H1 (cell line): ENCODE results near the gene SERPINB2. TPM values are rescaled to one million over a fixed set of nuclear protein-coding genes. Genes with fewer than 3 reads are reported as not detected.

Experiments used
- CTCF ChIA-PET: fragments of 300-600 bp; sonication (Branson Sonifier 250); formaldehyde crosslinking; loops from one replicate; lab custom pipeline; 2021; ENCODE audit not compliant: partially characterized antibody; lab: Charles Lee
- POLR2A ChIA-PET: fragments of 300-600 bp; sonication (Branson Sonifier 250); formaldehyde crosslinking; loops from one replicate; lab custom pipeline; 2021; ENCODE audit warnings: inconsistent platforms; ENCODE audit not compliant: partially characterized antibody; lab: Charles Lee
- DNase-seq, 2 experiments: peaks; one replicate each; pipeline versions ENCODE4 v3.0.0 to v3.0.0-alpha.2; 2010 to 2022; ENCODE audit warnings: low spot score in 2 of 2, low read depth in 1 of 2, mixed read lengths in 1 of 2
- FAIRE-seq: peaks from 2 replicates; lab custom pipeline; 2011; peaks lifted over from hg19 to GRCh38; lab: Jason Lieb, UNC
- H2AFZ ChIP-seq: 2 replicates; pipeline ENCODE4 v1.8.1; 2012; ENCODE audit warnings: low read length, inconsistent platforms
- H2AK5ac ChIP-seq: 2 replicates; pipeline ENCODE4 v1.6.1; 2013; ENCODE audit warnings: low read depth, low read length
- H2BK120ac ChIP-seq: replicated peaks from 2 replicates; pipeline ENCODE3; 2013; ENCODE audit warnings: low read depth, low read length, inconsistent platforms
- H2BK12ac ChIP-seq: 2 replicates; pipeline ENCODE4 v1.6.1; 2013; ENCODE audit warnings: low read depth, low read length
- H2BK15ac ChIP-seq: 2 replicates; pipeline ENCODE4 v1.6.1; 2013; ENCODE audit warnings: low read length
- H2BK20ac ChIP-seq: 2 replicates; pipeline ENCODE4 v1.6.1; 2013; ENCODE audit warnings: low read length
- H2BK5ac ChIP-seq: 2 replicates; pipeline ENCODE4 v1.6.1; 2013; ENCODE audit warnings: low read depth, low read length
- H3K14ac ChIP-seq: 2 replicates; pipeline ENCODE4 v1.6.1; 2013; ENCODE audit warnings: inconsistent platforms; ENCODE audit not compliant: insufficient read length
- H3K18ac ChIP-seq: 2 replicates; pipeline ENCODE4 v1.6.1; 2013; ENCODE audit warnings: low read length; ENCODE audit errors: extremely low read depth
- H3K23ac ChIP-seq: 2 replicates; pipeline ENCODE4 v1.6.1; 2013; ENCODE audit warnings: inconsistent platforms; ENCODE audit not compliant: insufficient read length
- H3K23me2 ChIP-seq: 2 replicates; pipeline ENCODE4 v1.6.1; 2013; ENCODE audit warnings: low read depth, low read length
- H3K27ac ChIP-seq: 2 replicates; pipeline ENCODE4 v1.6.1; 2011; ENCODE audit warnings: low read depth, low read length, inconsistent platforms
- H3K27me3 ChIP-seq, 4 experiments: replicated peaks in 1 of 4; 1 replicate in 1 of 4; 2 replicates in 3 of 4; pipeline versions ENCODE4 v1.6.1 to v1.8.1; 2011 to 2013; ENCODE audit warnings: low read length in 3 of 4, mild to moderate bottlenecking in 3 of 4, inconsistent platforms in 2 of 4, mixed read lengths in 2 of 4, moderate library complexity in 1 of 4; ENCODE audit not compliant: control insufficient read depth in 3 of 4, insufficient read depth in 3 of 4; ENCODE audit errors: extremely low read depth in 1 of 4
- H3K36me3 ChIP-seq, 4 experiments: 2 replicates each; pipeline versions ENCODE4 v1.6.1 to v1.8.1; 2011 to 2013; ENCODE audit warnings: mild to moderate bottlenecking in 4 of 4, low read length in 3 of 4, moderate library complexity in 2 of 4, control low read depth in 1 of 4, inconsistent platforms in 1 of 4; ENCODE audit not compliant: insufficient read depth in 4 of 4, control insufficient read depth in 2 of 4
- H3K4ac ChIP-seq: replicated peaks from 2 replicates; pipeline ENCODE3; 2013; ENCODE audit warnings: low read length, low read depth, mixed read lengths, inconsistent platforms; ENCODE audit not compliant: insufficient read length
- H3K4me1 ChIP-seq, 4 experiments: replicated peaks in 1 of 4; 1 replicate in 1 of 4; 2 replicates in 3 of 4; pipeline versions ENCODE4 v1.6.1 to v1.8.1; 2011 to 2013; ENCODE audit warnings: low read length in 3 of 4, inconsistent platforms in 2 of 4, mixed read lengths in 1 of 4; ENCODE audit not compliant: insufficient read depth in 4 of 4, control insufficient read depth in 3 of 4
- H3K4me2 ChIP-seq, 2 experiments: 2 replicates each; pipeline versions ENCODE4 v1.6.1 to v1.8.1; 2011 to 2013; ENCODE audit warnings: low read depth in 2 of 2, low read length in 2 of 2, control low read depth in 1 of 2, inconsistent platforms in 1 of 2, mild to moderate bottlenecking in 1 of 2; ENCODE audit not compliant: insufficient read depth in 1 of 2
- H3K4me3 ChIP-seq, 4 experiments: fragments of 200-600, 300-600 bp in 1 of 4; sonication (generic), shearing (Covaris generic), sonication (Bioruptor Twin) in 1 of 4; 2 replicates each; pipeline versions ENCODE4 v1.5.1 to v1.8.1; 2011 to 2016; ENCODE audit warnings: low read length in 4 of 4, low read depth in 3 of 4, control low read depth in 2 of 4, inconsistent platforms in 2 of 4, mild to moderate bottlenecking in 2 of 4, mixed read lengths in 1 of 4, moderate library complexity in 1 of 4; ENCODE audit not compliant: insufficient read depth in 2 of 4; ENCODE audit errors: extremely low read depth in 1 of 4
- H3K56ac ChIP-seq: replicated peaks from 2 replicates; pipeline ENCODE3; 2013; ENCODE audit warnings: low read depth, mild to moderate bottlenecking, mixed read lengths, low read length, inconsistent platforms; ENCODE audit not compliant: insufficient read length
- H3K79me1 ChIP-seq: 2 replicates; pipeline ENCODE4 v1.6.1; 2013; ENCODE audit warnings: low read depth, low read length, control low read depth
- H3K79me2 ChIP-seq, 2 experiments: 2 replicates each; pipeline versions ENCODE4 v1.6.1 to v1.8.1; 2012 to 2013; ENCODE audit warnings: low read length in 2 of 2, mild to moderate bottlenecking in 2 of 2, inconsistent platforms in 1 of 2; ENCODE audit not compliant: insufficient read depth in 2 of 2, control insufficient read depth in 1 of 2
- H3K9ac ChIP-seq, 4 experiments: replicated peaks in 1 of 4; 1 replicate in 1 of 4; 2 replicates in 3 of 4; pipeline versions ENCODE4 v1.6.1 to v1.8.1; 2011 to 2013; ENCODE audit warnings: low read depth in 3 of 4, low read length in 3 of 4, control low read depth in 2 of 4, mild to moderate bottlenecking in 2 of 4, moderate library complexity in 2 of 4, inconsistent platforms in 1 of 4; ENCODE audit errors: extremely low read depth in 1 of 4
- H3K9me3 ChIP-seq, 2 experiments: 2 replicates each; pipeline versions ENCODE4 v1.6.1 to v1.8.1; 2012 to 2013; ENCODE audit warnings: mild to moderate bottlenecking in 2 of 2, moderate library complexity in 2 of 2, control low read depth in 1 of 2, inconsistent platforms in 1 of 2, low read depth in 1 of 2, low read length in 1 of 2, mixed read lengths in 1 of 2; ENCODE audit not compliant: insufficient read depth in 2 of 2
- H4K20me1 ChIP-seq, 2 experiments: replicated peaks in 1 of 2; 2 replicates each; pipeline versions ENCODE3 to v1.8.1; 2011 to 2013; ENCODE audit warnings: inconsistent platforms in 2 of 2, low read length in 2 of 2, mild to moderate bottlenecking in 1 of 2; ENCODE audit not compliant: insufficient read depth in 2 of 2, control insufficient read depth in 1 of 2
- H4K5ac ChIP-seq: 2 replicates; pipeline ENCODE4 v1.6.1; 2013; ENCODE audit warnings: low read length, low read depth, mixed read lengths, inconsistent platforms; ENCODE audit not compliant: insufficient read length
- H4K8ac ChIP-seq: 2 replicates; pipeline ENCODE4 v1.8.0; 2013; ENCODE audit warnings: mild to moderate bottlenecking, moderate library complexity, low read length, inconsistent platforms; ENCODE audit not compliant: insufficient read depth; ENCODE audit errors: extremely low read depth
- H4K91ac ChIP-seq: replicated peaks from 2 replicates; pipeline ENCODE3; 2013; ENCODE audit warnings: low read length, mixed read lengths, inconsistent platforms; ENCODE audit not compliant: insufficient read length
- ASH2L ChIP-seq: fragments of 200-600, 300-600 bp; sonication (generic); IDR thresholded peaks from one replicate; pipeline ENCODE4 v1.7.1; 2017; ENCODE audit warnings: low read length
- BACH1 ChIP-seq: IDR thresholded peaks from 2 replicates; pipeline ENCODE4 v1.6.1; 2012; ENCODE audit warnings: low read length, improper control_type of control experiment
- CBX5 ChIP-seq: fragments of 300-800, 300-1000 bp; sonication (generic); IDR thresholded peaks from 2 replicates; pipeline ENCODE4 v1.7.1; 2016; ENCODE audit warnings: antibody characterized with exemption, low read length, low read depth
- CBX8 ChIP-seq: fragments of 300-800, 300-1000 bp; sonication (generic); IDR thresholded peaks from 2 replicates; pipeline ENCODE4 v1.7.1; 2016; ENCODE audit warnings: low read depth, low read length, borderline replicate concordance
- CREB1 ChIP-seq: IDR thresholded peaks from 2 replicates; pipeline ENCODE4 v1.6.1; 2012; ENCODE audit warnings: inconsistent platforms
- HDAC2 ChIP-seq, 2 experiments: fragments of 300-600 bp in 1 of 2; sonication (generic) in 1 of 2; IDR thresholded peaks; 2 replicates each; pipeline ENCODE4 v1.6.1; 2011 to 2012; ENCODE audit warnings: low read depth in 2 of 2, low read length in 2 of 2, mild to moderate bottlenecking in 2 of 2, moderate library complexity in 2 of 2, borderline replicate concordance in 1 of 2, inconsistent platforms in 1 of 2
- JUN ChIP-seq: IDR thresholded peaks from 2 replicates; pipeline ENCODE4 v1.6.1; 2011; ENCODE audit warnings: low read depth, mild to moderate bottlenecking, improper control_type of control experiment, low read length
- KDM4A ChIP-seq: IDR thresholded peaks from one replicate; pipeline ENCODE4 v1.7.1; 2012; ENCODE audit warnings: low read depth, mild to moderate bottlenecking, moderate library complexity, low read length, inconsistent platforms; ENCODE audit not compliant: severe bottlenecking
- MAFK ChIP-seq: IDR thresholded peaks from 2 replicates; pipeline ENCODE4 v1.6.1; 2012; ENCODE audit warnings: low read depth, mild to moderate bottlenecking, improper control_type of control experiment, low read length
- POLR2A ChIP-seq, 2 experiments: IDR thresholded peaks; 1 replicate in 1 of 2; 2 replicates in 1 of 2; pipeline ENCODE4 v1.6.1; 2011; ENCODE audit warnings: low read depth in 2 of 2, low read length in 2 of 2, mild to moderate bottlenecking in 2 of 2; ENCODE audit errors: control extremely low read depth in 1 of 2
- POU5F1 ChIP-seq: IDR thresholded peaks from 2 replicates; pipeline ENCODE4 v1.6.1; 2011; ENCODE audit warnings: low read depth, mild to moderate bottlenecking, low read length, moderate library complexity
- RXRA ChIP-seq: IDR thresholded peaks from 2 replicates; pipeline ENCODE4 v1.6.1; 2011; ENCODE audit warnings: low read depth, mild to moderate bottlenecking, low read length, moderate library complexity; ENCODE audit not compliant: insufficient read depth
- SP4 ChIP-seq: IDR thresholded peaks from 2 replicates; pipeline ENCODE4 v1.6.1; 2012; ENCODE audit warnings: low read length, inconsistent platforms
- SRF ChIP-seq: IDR thresholded peaks from 2 replicates; pipeline ENCODE4 v1.6.1; 2011; ENCODE audit warnings: mild to moderate bottlenecking, low read depth, low read length, moderate library complexity
- TAF7 ChIP-seq: optimal IDR thresholded peaks from 2 replicates; pipeline ENCODE3; 2011; ENCODE audit warnings: low read depth, mild to moderate bottlenecking, inconsistent platforms, low read length, moderate library complexity, borderline replicate concordance
- TBP ChIP-seq: IDR thresholded peaks from 2 replicates; pipeline ENCODE4 v1.6.1; 2011; ENCODE audit warnings: low read depth, low read length, improper control_type of control experiment
- TCF12 ChIP-seq: IDR thresholded peaks from 2 replicates; pipeline ENCODE4 v1.6.1; 2011; ENCODE audit warnings: low read depth, mild to moderate bottlenecking, low read length
- WGBS, 2 experiments: shearing (Covaris generic) in 1 of 2; methylation state at CpG; one replicate each; pipeline versions ENCODE4 v1.1.6 to v1.1.7; 2013 to 2015; ENCODE audit warnings: low lambda C conversion rate in 2 of 2, mixed read lengths in 2 of 2, inconsistent platforms in 1 of 2, low coverage in 1 of 2, missing lambda C conversion rate in 1 of 2; ENCODE audit not compliant: insufficient replicate concordance in 2 of 2, insufficient coverage in 1 of 2, insufficient read length in 1 of 2; ENCODE audit errors: extremely low coverage in 1 of 2, missing lambda C conversion rate in 1 of 2; 5-methylcytosine and 5-hydroxymethylcytosine counted together
- polyA plus RNA-seq, 7 experiments: library from polyadenylated mRNA; depleted of rRNA in 3 of 7; stranded (reverse) in 5 of 7; unstranded in 2 of 7; fragments of >200 nt in 5 of 7; fragments of 200-250 nt in 2 of 7; gene quantifications; 1 replicate in 5 of 7; 2 replicates in 1 of 7; 4 replicates in 1 of 7; pipeline versions ENCODE4 v1.2.1 to v1.2.3, GENCODE V29; 2011 to 2013; ENCODE audit warnings: missing spikeins in 2 of 7, mixed read lengths in 2 of 7
- total RNA-seq: library from RNA; stranded (reverse); fragmentation: NEBNext Ultra II Directional; extraction: Animal tissue kit (Norgen Biotek cat#: 25700); gene quantifications from 2 replicates; pipeline ENCODE4 v1.2.1, GENCODE V29; 2021

The SERPINB2 gene
- total and polyA plus RNA-seq, 2 of the 8 experiments (the other 6 are each of a cell fraction or from before 2014, with no cell fraction given), result not detected

DNA sequence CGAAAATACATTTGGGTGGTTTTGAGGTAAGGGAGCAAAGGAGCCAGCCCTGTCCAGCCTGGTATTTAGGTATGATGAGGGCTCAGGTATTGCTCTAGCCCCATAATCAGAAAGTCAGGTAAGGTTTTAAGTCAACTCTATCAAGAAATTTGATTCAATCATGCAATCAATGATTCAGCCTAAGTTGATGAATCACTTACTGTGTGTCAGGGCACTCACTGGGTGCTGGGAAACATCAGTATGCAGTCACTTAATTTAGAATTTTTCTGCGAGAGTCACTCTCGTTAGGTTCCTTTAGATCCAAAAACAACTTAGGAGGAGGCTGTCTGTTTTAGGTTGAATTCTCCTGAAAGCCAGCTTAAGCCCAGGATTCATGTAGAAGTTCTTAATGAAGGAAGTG is 17.7 kb upstream of the SERPINB2 start:
- no peaks in the 10 kb centered on the region for H3K79me2 ChIP-seq
- H3K9me3 ChIP-seq, result no peaks in the 10 kb centered on the region
- H4K5ac ChIP-seq, result no peak overlapping the region
- no peak overlapping the region for H3K4me2 ChIP-seq
- no peak overlapping the region for H3K4ac ChIP-seq
- H4K20me1 ChIP-seq, result no peaks in the 10 kb centered on the region
- H3K56ac ChIP-seq, result no peak overlapping the region
- no peak overlapping the region for H2BK15ac ChIP-seq
- CTCF ChIA-PET, result interaction anchor here (0.7 to 1.0 kb wide), 3 partner anchors 15 to 26 kb away, joined by 3 to 4 read pairs (median 3); no protein-coding TSS in a partner anchor
- no peak overlapping the region for H2AK5ac ChIP-seq
- no peak overlapping the region for H2BK20ac ChIP-seq
- no peaks in the 10 kb centered on the region for H3K79me1 ChIP-seq
- no peak overlapping the region for H2BK5ac ChIP-seq
- H3K27me3 ChIP-seq, result no peaks in the 10 kb centered on the region
- H3K4me1 ChIP-seq, result no peaks in the 10 kb centered on the region
- no peak overlapping the region for H3K14ac ChIP-seq
- no peak overlapping the region for H4K91ac ChIP-seq
- H3K27ac ChIP-seq, result no peak overlapping the region
- no peak overlapping the region for H3K4me3 ChIP-seq
- no peak overlapping the region for H3K18ac ChIP-seq
- H3K9ac ChIP-seq, result no peak overlapping the region
- no peak overlapping the region for H2BK120ac ChIP-seq
- no peak overlapping the region for H2BK12ac ChIP-seq
- H4K8ac ChIP-seq, result no peak overlapping the region
- no peak for FAIRE-seq
- DNase-seq, result no peak
- no peak overlapping the region for H3K23ac ChIP-seq
- WGBS, 2 experiments, result 97% methylated on average over 3 of the region's 3 CpGs; no CpG with 5 or more reads in 1 of the 2 experiments
- no peaks in the 10 kb centered on the region for H3K23me2 ChIP-seq
- no peak overlapping the region for H2AFZ ChIP-seq
- POLR2A ChIA-PET, result no interaction called here
- H3K36me3 ChIP-seq, result no peaks in the 10 kb centered on the region; a peak in 1 of 8 replicates
- TF ChIP-seq TCF12, result no peak
- TF ChIP-seq HDAC2 (IDR thresholded peaks at IDR 0.05; ENCODE audit: borderline replicate concordance in 1 of 2, low read depth in 2 of 2, low read length in 2 of 2), result no peak
- TF ChIP-seq MAFK, result no peak
- no peak for TF ChIP-seq CBX8
- TF ChIP-seq TBP, result no peak
- no peak for TF ChIP-seq CBX5
- TF ChIP-seq POU5F1, result no peak
- no peak for TF ChIP-seq ASH2L
- TF ChIP-seq TAF7, result no peak
- no peak for TF ChIP-seq CREB1
- no peak for TF ChIP-seq KDM4A
- no peak for TF ChIP-seq SRF
- no peak for TF ChIP-seq POLR2A (IDR thresholded peaks at IDR 0.05; ENCODE audit: control extremely low read depth in 1 of 2, low read depth in 2 of 2, low read length in 2 of 2)
- no peak for TF ChIP-seq JUN
- no peak for TF ChIP-seq RXRA
- TF ChIP-seq SP4, result no peak
- TF ChIP-seq BACH1, result no peak
